ENCODE results near the gene METTL4.
"Not testable (repeated sequence)": the region's sequence is repeated elsewhere in the genome, so short reads cannot be mapped to it uniquely, and the experiment has no call there.

DNA sequence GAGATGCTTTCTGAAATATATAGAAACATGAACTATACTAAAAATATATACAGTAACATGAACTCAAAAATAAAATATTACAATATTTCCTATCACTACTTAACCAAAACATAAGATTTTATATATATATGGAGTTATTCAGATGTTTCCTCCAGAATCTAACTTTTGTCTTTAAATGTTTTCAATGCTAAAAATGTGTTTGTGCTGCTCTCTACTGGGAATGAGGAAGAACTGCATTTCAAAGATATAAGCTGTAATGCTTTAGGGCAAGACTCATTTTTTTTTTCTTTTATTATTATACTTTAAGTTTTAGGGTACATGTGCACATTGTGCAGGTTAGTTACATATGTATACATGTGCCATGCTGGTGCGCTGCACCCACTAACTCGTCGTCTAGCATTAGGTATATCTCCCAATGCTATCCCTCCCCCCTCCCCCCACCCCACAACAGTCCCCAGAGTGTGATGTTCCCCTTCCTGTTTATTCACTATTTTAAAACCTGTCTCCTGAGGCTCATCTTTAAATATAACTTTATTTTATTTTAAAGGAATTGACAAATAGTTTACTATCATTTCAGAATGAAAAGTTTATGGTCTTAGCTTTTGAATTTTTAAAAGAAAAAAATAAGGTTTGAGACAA lies 29.3 kb downstream of the METTL4 start:
- TF ChIP-seq POLR2AphosphoS5 (IDR thresholded peaks at IDR 0.05; ENCODE audit: insufficient read depth, low read depth, low read length); POLR2A (IDR thresholded peaks at IDR 0.05; ENCODE audit: low read depth, low read length); MYC (IDR thresholded peaks at IDR 0.05; ENCODE audit: low read depth, low read length): not testable (repeated sequence)
- TF ChIP-seq, protein P1, sequence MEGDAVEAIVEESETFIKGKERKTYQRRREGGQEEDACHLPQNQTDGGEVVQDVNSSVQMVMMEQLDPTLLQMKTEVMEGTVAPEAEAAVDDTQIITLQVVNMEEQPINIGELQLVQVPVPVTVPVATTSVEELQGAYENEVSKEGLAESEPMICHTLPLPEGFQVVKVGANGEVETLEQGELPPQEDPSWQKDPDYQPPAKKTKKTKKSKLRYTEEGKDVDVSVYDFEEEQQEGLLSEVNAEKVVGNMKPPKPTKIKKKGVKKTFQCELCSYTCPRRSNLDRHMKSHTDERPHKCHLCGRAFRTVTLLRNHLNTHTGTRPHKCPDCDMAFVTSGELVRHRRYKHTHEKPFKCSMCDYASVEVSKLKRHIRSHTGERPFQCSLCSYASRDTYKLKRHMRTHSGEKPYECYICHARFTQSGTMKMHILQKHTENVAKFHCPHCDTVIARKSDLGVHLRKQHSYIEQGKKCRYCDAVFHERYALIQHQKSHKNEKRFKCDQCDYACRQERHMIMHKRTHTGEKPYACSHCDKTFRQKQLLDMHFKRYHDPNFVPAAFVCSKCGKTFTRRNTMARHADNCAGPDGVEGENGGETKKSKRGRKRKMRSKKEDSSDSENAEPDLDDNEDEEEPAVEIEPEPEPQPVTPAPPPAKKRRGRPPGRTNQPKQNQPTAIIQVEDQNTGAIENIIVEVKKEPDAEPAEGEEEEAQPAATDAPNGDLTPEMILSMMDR (IDR thresholded peaks at IDR 0.05; ENCODE audit: extremely low read depth in 1 of 2, insufficient read depth in 1 of 2, low read depth in 1 of 2, low read length in 2 of 2), result peak; percentile 30 to 38
- TF ChIP-seq, protein P2, sequence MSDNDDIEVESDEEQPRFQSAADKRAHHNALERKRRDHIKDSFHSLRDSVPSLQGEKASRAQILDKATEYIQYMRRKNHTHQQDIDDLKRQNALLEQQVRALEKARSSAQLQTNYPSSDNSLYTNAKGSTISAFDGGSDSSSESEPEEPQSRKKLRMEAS (IDR thresholded peaks at IDR 0.05; ENCODE audit: insufficient read depth, insufficient read length), result not testable (repeated sequence)

Data from endothelial cell of umbilical vein (primary cell).